NCI-H510A treated with DMSO at 0.1 percent for 48 hours (cell line): ENCODE measurements around the gene ZACN.

Source experiments
- DNase-seq: peaks from one replicate; lab custom pipeline; 2025; lab: John Stamatoyannopoulos, UW

Gene ZACN

GRCh38 chr17:76104140-76104895, 25.3 kb downstream of the ZACN start:
- DNase-seq, result no peak

GRCh38 chr17:76104896-76105231, 25.9 kb downstream of the ZACN start:
- no peak for DNase-seq

GRCh38 chr17:76106703-76107102, 27.7 kb downstream of the ZACN start:
- DNase-seq, result no peak

- no peak for DNase-seq
These were observed 28.5 kb downstream of the ZACN start for GRCh38 chr17:76107509-76107908.

- DNase-seq, result no peak
These were observed 33.0 kb downstream of the ZACN start for GRCh38 chr17:76111956-76112355.

GRCh38 chr17:76115138-76115754, 36.3 kb downstream of the ZACN start:
- no peak for DNase-seq

- no peak for DNase-seq
These were observed 40.7 kb downstream of the ZACN start for GRCh38 chr17:76119409-76120371.

- DNase-seq, result no peak
These were observed 41.7 kb downstream of the ZACN start for GRCh38 chr17:76120658-76121008.

- no peak for DNase-seq
These were observed 43.0 kb downstream of the ZACN start for GRCh38 chr17:76121932-76122430.

GRCh38 chr17:76122431-76123190, 43.6 kb downstream of the ZACN start:
- no peak for DNase-seq

GRCh38 chr17:76123191-76123499, 44.2 kb downstream of the ZACN start:
- no peak for DNase-seq

- DNase-seq, result no peak
These were observed 45.0 kb downstream of the ZACN start for GRCh38 chr17:76123749-76124581.

GRCh38 chr17:76124582-76125390, 45.8 kb downstream of the ZACN start:
- no peak for DNase-seq

- no peak for DNase-seq
These were observed 46.4 kb downstream of the ZACN start for GRCh38 chr17:76125391-76125675.

GRCh38 chr17:76125922-76126321, 46.9 kb downstream of the ZACN start:
- DNase-seq, result no peak

GRCh38 chr17:76130473-76130872, 51.5 kb downstream of the ZACN start:
- no peak for DNase-seq

GRCh38 chr17:76131051-76131691, 52.2 kb downstream of the ZACN start:
- no peak for DNase-seq

- peak; percentile 98 for DNase-seq
These were observed 53.0 kb downstream of the ZACN start for GRCh38 chr17:76131692-76132573.
